RPMI8226 (cell line): ENCODE results near the gene GPX6.
A peak's percentile ranks its signal among the peaks of the same experiment; 100 is the strongest.
"Not testable (repeated sequence)": the region's sequence is repeated elsewhere in the genome, so short reads cannot be mapped to it uniquely, and the experiment has no call there.

Experiments
- DNase-seq: peaks from one replicate; pipeline ENCODE4 v3.0.0-alpha.2; 2015

Gene GPX6

DNA sequence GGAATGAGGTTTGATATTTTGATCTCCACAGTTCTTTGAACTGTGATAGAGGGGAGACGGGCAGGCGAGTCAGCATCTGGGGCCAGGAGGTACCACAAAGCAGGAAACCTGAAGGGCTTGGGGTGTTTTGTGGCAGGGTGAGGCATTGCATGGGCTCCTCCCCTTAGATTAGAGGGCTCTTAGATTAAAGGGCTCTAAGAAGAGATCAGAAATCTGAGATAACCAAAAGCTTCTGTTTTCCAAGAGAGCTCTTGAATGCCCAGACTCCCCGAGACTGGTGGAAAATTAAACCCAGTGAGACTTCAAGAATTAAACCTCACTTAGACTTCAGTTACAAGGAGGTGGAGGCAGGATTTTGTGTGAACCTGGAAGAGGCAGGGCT lies 7.6 kb upstream of the GPX6 start:
- DNase-seq, result no peak

GRCh38 chr6:28522594-28523240 lies 7.1 kb upstream of the GPX6 start:
- DNase-seq, result no peak

DNA sequence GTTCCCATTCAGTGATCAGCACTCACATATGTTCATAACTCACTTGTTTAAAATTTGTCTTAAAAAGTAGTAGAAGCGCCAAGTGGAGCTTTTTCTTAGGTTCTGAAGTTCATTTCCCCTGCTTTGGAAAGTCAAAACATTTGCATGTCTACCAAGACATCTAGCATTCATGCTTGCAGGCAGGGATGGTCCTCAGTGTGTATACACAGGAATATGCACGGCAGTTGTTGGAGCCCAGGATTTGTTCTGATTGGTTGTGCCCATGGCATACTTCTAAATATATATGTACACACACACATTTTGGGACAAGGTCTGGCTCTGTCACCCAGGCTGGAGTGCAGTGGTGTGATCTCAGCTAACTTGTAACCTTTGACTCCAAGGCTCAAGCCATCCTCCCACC lies 2.4 kb upstream of the GPX6 start:
- DNase-seq, result no peak

GRCh38 chr6:28512387-28512786 lies 3.2 kb downstream of the GPX6 start:
- not testable (repeated sequence) for DNase-seq

- no peak for DNase-seq
Observed at GRCh38 chr6:28511628-28512300, 3.8 kb downstream of the GPX6 start.

DNA sequence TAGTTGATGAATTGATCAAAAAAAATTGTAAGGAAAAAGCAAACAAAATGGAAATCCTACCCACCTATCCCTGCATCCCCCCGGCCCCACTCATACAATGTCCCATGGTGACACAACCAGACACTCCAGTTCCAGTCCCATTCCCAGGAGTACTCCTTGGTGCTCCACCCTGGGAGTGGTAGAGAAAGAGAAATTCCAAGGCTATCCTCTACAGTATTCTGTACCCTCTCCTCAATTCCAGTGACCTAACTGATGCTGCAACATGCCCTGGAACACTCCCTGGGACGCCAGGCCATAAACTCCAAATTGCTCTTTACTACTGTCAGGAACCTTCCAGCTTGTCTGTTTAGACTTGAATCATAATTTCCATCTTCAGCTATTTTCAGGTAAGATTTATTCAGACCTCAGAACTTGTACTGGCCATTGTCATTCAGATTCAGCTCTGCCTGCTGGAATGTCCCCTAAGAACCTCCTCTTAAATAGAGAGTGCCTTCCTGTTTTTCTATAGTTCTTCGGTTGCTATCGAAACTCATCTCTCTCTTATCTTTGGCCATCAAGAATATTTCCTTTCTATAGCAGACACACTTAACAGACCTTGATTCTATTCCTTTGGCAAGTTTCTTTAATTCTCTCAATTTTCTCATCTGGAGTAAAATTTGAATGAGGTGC lies 8.7 kb downstream of the GPX6 start:
- no peak for DNase-seq

GRCh38 chr6:28505733-28506132 lies 9.9 kb downstream of the GPX6 start:
- DNase-seq, result no peak

DNA sequence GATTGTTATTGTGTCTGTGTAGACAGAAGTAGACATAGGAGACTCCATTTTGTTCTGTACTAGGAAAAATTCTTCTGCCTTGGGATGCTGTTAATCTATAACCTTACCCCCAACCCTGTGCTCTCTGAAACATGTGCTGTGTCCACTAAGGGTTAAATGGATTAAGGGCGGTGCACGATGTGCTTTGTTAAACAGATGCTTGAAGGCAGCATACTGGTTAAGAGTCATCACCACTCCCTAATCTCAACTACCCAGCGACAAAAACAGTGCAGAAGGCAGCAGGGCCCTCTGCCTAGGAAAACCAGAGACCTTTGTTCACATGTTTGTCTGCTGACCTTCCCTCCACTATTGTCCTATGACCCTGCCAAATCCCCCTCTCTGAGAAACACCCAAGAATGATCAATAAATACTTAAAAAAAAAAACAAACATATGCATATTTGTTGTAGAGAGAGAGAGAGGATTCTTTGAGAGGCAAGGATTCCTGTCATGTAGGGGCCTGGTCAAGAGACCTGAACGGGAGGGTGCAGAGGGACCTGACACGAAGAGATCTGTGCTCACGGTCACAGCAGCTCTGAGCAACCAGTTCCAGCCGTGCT lies 12.8 kb downstream of the GPX6 start:
- not testable (repeated sequence) for DNase-seq

GRCh38 chr6:28502136-28502535 lies 13.5 kb downstream of the GPX6 start:
- DNase-seq, result not testable (repeated sequence)

- DNase-seq, result no peak
Observed at GRCh38 chr6:28501259-28501658, 14.3 kb downstream of the GPX6 start.

DNA sequence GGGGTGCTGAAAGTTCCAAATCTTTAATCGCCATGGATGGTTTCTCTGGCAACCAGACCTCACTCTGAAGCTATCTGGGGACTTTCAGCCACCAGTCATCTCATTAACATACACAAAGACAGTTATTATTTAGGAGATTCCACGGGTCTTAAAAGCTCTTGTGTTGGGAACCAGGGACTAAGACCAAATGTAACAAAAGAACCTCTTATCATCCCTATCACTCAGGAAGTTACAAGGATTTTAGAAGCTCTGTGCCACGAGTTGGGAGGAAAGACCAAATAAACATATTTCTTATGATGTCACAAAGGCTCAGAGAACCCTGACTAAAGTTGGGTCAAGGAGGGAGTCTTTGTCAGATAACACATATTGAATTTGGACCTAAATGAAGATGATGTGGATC lies 17.7 kb downstream of the GPX6 start:
- no peak for DNase-seq

DNA sequence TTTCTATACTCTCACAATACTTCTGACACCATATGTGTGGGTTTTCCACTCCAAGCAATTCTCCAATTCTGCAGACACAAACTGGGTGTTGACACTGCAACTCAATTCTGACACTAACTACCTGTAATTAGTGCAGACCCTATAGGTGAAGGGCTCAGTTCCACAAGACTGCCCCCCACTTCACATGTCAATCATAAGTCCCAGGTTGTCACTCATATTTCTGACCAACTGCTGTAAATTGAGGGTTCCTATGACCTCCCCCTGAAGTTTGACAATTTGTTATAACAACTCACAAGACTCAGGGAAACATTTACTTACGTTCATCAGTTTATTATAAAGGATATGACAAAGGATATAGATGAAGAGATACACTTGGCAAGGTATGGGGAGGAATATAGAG lies 18.3 kb downstream of the GPX6 start:
- DNase-seq, result no peak

GRCh38 chr6:28496099-28496779 lies 19.4 kb downstream of the GPX6 start:
- DNase-seq, result no peak

DNA sequence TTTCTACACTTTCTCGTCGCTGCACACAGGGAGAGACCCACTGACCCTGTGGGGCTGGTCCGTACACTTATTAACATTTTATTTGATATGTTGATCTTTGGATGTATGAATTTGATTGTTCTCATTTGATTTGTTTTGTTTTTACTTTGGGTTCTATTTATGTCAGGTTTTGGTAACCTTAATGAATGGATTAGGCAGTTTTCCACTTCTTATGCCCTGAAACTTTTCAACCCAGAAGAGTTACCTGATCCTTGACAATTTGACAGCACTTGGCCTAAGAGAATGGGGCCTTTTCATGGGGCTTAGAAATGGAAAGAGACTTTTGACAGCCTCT lies 23.6 kb downstream of the GPX6 start:
- DNase-seq, result no peak

- no peak for DNase-seq
Observed at GRCh38 chr6:28490205-28490890, 25.2 kb downstream of the GPX6 start.

DNA sequence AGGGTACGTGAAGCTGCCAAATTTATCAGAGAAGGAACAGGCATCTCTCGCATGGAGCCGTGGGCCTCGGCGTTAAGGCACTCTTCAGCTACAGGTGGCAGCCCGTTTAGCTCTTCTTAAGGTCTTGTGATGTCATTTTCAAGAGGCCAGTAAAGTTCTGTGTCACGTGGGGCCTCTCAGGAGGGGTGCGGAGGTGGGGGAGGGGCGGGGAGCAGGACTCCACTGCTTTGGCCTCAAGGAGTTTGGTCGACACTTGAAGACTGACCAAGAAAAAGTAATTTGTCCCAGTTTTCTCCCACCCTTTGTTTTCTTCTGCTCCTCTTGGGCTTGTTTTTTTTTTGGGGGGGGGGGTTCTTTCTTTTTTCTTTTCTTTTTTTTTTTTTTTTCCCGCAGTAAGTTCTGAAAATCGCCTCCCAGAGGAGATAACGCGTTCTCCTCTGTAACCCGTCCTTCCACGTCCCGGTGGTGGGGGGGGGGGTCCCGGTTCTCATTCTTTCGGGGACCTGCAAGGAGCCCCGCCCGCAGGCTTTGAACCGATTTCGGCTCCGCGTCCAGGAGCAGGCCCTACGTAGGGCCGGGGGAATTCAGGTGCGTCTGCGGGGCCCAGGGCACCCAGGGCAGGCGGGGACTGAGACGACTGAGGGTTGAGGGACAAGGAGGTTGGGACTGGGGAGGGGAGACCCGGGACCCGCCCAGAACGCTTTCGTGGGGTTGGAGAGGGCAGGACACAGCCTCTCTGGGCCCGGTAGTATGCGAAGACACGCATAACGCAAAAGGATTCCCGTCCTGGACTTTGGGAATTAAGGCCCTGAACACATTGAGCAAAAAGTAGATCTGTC lies 26.0 kb downstream of the GPX6 start:
- peak; percentile 77 for DNase-seq

DNA sequence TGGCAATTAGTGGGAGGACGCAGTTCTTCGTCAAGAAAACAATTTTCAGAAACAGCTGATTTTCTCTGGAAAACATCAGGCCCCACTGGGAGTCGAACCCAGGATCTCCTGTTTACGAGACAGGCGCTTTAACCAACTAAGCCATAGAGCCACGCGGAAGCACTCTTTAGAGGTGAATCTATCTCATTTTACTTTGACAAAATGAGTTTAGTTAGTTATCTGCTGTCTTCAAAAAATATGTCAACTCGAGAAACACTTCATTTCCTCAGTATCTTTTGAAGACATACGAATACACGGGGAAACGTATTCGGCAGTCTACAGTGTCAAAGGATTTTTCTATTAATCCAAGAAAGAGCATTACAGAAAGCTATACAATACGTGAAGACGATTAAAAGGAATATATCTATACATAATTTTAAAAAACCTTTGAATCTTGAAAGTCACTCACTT lies 26.7 kb downstream of the GPX6 start:
- DNase-seq, result peak; percentile 75

DNA sequence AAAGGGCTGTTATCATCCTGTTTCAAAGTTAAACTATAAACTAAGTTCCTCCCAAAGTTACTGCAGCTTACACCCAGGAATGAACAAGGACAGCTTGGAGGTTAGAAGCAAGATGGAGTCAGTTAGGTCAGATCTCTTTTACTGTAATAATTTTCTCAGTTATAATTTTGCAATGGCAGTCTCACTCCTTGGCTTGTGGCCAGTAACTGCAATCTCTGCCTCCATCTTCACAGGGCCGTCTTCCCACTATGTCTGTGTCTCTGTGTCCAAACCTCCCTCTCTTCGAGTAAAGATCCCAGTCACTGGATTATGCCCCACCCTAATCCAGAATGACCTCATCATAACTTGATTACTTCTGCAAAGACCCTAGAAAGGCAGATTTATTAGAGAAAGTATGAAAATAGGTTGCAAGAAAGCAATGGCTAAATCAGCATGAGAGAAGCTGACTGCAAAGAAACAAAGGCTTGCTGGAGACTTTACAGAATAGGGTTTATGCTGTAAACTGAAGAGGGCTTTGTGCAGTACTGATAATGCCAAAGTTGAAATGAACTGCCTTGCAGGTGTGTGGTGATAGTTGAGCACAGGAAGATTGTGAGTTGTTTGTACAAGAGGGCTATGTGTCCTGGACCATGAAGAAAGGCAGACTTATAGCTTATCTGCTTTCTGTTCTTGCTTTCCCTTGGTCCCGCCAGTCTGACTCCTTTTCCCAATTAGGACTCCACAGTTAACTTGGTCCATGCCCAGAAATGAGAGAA lies 28.4 kb downstream of the GPX6 start:
- no peak for DNase-seq

- no peak for DNase-seq
Observed at GRCh38 chr6:28486533-28486932, 29.1 kb downstream of the GPX6 start.

GRCh38 chr6:28485482-28485881 lies 30.1 kb downstream of the GPX6 start:
- DNase-seq, result no peak
